HEK293 (cell line): ENCODE measurements around the gene CDHR4.

Source experiments
- BCL11B ChIP-seq: fragments of 450-650 bp; formaldehyde crosslinking; IDR thresholded peaks from 2 replicates; pipeline ENCODE4 v1.5.1; 2016; ENCODE audit warnings: low read depth, missing biosample characterization, missing genetic modification characterization
- TF ChIP-seq, protein P1 (sequence below): fragments of 450-650 bp; formaldehyde crosslinking; IDR thresholded peaks from 2 replicates; pipeline ENCODE4 v1.5.1; 2016; ENCODE audit warnings: missing biosample characterization, missing genetic modification characterization

DNA sequence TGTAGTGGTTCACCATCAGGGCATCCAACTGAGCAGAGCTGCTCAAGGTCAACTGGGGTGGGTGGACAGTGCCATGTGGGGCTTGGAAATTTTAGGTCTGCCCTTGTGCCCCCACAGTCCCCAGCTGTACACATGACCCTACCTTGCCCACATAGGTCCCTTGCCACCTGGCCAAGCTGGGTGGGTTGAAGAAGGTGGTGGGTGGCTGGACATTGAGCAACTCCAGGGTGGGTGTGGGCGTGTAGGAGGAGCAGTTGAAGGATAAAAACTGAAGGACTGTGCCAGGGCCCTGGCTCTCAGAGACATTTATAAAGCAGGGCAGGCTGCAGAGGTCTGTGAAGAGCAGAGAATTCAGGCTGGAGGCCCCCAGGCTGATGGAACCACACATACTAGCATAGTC lies 568 bp downstream of the CDHR4 start:
- TF ChIP-seq, protein P1, sequence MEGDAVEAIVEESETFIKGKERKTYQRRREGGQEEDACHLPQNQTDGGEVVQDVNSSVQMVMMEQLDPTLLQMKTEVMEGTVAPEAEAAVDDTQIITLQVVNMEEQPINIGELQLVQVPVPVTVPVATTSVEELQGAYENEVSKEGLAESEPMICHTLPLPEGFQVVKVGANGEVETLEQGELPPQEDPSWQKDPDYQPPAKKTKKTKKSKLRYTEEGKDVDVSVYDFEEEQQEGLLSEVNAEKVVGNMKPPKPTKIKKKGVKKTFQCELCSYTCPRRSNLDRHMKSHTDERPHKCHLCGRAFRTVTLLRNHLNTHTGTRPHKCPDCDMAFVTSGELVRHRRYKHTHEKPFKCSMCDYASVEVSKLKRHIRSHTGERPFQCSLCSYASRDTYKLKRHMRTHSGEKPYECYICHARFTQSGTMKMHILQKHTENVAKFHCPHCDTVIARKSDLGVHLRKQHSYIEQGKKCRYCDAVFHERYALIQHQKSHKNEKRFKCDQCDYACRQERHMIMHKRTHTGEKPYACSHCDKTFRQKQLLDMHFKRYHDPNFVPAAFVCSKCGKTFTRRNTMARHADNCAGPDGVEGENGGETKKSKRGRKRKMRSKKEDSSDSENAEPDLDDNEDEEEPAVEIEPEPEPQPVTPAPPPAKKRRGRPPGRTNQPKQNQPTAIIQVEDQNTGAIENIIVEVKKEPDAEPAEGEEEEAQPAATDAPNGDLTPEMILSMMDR (tag by site-specific recombination): no peak
- TF ChIP-seq BCL11B (tag by site-specific recombination): no peak
